ENCODE measurements around the gene FTSJ1.

DNA sequence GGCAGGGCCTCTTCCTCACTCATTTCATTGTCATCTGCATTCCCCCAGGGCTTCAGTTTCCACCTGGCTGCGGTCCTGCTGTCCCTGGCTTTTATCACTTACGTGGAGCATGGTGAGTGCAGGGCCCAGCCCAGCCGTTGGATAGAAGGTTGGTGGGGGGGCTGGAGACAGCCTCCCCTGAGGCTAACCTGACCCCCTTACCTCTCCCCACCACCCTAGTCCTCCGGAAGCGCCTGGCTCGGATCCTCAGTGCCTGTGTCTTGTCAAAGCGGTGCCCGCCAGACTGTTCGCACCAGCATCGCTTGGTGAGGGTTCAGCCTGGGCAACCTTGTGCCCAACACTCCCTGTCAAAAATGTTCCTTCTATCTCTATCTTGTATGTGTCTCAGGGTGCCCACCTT, 39.8 kb downstream of the FTSJ1 start:
- TF ChIP-seq, protein P1, sequence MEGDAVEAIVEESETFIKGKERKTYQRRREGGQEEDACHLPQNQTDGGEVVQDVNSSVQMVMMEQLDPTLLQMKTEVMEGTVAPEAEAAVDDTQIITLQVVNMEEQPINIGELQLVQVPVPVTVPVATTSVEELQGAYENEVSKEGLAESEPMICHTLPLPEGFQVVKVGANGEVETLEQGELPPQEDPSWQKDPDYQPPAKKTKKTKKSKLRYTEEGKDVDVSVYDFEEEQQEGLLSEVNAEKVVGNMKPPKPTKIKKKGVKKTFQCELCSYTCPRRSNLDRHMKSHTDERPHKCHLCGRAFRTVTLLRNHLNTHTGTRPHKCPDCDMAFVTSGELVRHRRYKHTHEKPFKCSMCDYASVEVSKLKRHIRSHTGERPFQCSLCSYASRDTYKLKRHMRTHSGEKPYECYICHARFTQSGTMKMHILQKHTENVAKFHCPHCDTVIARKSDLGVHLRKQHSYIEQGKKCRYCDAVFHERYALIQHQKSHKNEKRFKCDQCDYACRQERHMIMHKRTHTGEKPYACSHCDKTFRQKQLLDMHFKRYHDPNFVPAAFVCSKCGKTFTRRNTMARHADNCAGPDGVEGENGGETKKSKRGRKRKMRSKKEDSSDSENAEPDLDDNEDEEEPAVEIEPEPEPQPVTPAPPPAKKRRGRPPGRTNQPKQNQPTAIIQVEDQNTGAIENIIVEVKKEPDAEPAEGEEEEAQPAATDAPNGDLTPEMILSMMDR (IDR thresholded peaks at IDR 0.05; ENCODE audit: low read length), result no peak
- TF ChIP-seq EZH2 (optimal IDR thresholded peaks at IDR 0.05; ENCODE audit: low read depth, low read length), result no peak

All from MM.1S (cell line).